HG03103 (cell line): Measurements from ENCODE around the gene PRSS50.

Experiments
- ATAC-seq: cut with Tn5 transposase; IDR thresholded peaks from one replicate; pipeline ENCODE4 v1.9.1; 2021; ENCODE audit warnings: low read depth; ENCODE audit not compliant: unreplicated experiment

The PRSS50 gene

DNA sequence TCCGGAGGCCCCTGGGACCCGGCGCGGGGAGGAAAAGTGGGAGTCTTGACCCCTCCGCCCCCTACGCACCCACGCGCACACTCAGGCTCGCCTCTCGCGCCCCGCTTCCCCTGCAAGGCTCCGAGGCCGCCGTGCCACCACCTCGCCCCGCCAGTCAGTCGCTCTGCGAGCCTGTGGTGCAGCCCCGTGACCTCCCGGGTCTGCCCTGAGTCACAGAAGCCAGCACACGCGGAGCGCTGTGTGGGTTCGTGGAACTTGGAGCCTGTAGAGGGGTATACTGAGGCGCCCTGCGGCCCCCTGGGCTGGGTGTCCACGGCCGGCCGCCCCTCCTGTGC lies 23.8 kb downstream of the PRSS50 start:
- no peak for ATAC-seq

DNA sequence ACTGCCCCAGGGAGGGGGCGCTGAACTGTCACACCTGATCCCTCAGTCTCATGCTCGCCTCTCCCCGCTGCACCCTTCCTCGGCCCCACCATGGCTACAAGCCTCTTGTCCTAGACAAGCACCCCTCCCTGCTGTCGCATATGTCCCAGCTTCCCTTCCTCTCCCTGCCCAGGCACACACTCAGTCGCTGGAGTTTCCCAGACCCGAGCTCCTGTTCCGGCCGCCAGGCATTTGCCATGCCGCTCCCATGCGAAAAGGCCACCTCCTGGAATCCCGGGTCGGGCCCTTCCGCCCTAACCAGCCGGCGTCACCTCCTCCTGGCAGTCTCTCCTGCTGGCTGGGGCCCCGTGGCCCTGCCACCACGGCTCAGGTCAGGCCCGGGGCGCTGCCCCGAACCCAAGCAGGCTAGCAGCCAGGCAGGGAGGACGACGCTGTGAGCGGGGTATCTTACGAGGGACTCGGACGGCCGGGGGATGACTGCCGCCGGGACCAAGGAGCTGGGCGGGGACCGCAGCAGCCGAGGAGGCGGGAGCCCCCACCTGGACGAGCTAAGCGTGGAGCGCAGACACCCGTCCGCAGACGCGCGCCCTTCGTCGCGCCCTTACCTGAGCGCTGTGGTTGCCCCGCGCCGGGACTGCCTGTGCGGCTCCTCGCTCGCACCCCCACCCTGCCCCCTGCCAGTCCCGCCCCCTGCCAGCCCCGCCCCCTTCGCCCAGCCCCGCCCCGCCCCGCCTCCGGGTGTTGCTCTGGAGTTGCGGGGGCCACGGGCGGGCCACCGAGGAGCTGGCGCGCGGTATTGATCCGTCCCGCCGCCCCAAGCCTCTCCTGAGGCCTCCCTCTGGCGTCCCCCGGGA lies 24.4 kb downstream of the PRSS50 start, which contains the start of gene ALS2CL:
Gene ALS2CL, minus strand, starts transcription at position 642 of the 854 bp plus-strand sequence. CDS start 4,239 bp downstream, outside the sequence.
- ATAC-seq = no peak

DNA sequence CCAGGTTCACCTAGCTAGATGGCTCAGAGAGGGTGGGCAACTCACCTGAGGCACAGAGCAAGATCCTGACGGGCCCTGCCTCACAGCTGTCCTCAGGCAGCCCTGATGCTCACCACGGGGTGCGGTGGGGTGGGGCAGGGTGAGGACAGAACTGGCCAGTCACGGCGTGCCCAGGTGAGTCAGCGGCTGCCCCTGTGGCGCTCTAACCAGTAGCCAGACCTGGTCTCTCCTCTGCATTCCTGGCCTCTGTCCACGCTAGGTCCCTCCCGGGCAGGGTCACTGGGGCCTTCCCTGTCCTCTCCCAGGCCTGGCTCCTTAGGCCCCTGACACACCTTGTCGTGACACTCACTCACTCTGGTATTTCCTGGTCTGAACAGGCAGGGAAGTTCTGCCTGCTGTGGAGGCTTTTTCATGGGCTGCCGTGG lies 25.1 kb downstream of the PRSS50 start:
- no peak for ATAC-seq

DNA sequence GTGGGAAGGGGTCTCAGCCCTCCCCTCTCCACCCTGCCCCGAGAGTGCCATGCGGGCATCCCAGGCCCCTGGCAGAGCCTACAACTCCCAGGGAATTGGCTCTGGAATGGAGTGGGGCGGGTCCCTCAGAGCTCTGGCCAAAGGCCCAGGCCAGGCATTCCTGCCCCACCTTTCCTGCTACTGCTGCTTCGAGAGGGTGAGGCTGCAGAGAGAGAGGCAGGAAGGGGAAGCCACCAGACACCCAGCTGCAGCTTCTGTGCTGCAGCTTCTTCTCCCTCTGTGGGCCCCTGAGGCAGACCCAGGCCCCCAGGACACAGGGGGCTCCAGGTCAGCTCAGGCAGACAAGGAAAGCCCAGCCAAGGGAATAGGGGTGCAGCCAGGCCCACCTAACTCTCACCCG lies 26.9 kb downstream of the PRSS50 start:
- ATAC-seq = no peak

DNA sequence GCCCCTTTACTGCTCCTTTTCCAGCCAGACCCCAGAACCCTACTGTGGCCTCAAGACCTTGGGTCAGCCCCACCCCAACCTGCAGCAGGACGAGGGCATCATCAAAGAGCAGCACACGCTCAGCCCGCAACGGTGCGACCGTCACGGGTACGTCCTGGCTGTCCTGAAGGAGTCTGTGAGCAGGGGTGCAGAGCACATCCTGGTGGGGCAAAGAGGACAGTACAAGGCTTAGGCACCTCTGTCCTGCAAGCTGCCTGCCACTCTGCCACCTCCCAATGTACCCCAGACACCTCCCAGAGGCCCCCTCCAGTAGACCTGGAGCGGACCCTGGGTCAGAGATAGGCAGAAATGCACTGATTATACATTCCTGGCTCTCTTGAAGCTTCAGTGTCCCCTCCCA lies 32.2 kb downstream of the PRSS50 start:
- ATAC-seq = no peak

DNA sequence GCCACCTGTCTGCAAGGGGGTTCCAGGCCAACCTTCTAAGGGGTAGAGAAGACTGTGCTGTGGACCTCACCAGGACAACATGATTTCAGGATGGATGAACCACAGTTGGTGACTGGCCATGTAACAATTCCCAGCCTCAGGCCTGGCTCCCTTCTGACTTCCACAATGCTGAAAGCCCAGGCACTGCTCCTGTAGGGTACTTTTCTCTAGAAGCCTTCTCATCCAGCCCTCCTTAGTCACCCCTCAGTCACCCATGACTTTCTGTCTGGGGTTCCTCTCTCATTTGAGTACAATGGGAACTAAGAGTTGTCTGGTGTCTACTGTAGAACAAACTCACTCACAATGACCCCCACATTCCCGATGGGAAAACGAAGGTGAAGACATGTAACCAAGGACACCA lies 32.8 kb downstream of the PRSS50 start:
- no peak for ATAC-seq

DNA sequence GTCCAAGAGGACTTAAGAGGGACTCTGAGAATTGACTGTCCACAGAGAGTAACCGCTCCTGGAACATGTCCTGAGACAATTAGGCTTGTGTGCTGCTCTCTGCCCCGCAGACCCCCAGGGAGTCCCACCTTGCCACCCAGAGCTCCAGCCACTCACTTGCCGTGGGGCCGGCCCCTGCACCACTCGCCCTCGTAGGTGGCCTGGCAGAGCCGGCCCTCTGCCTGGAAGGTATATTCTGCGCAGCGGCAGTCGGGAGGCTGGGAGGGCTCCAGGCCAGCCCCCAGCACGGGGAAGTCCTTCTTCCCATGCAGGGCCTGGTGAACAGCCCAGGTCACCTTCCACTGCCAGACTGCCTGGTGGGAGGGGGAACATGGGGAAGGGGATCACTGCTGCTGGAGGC lies 34.7 kb downstream of the PRSS50 start:
- ATAC-seq = no peak

DNA sequence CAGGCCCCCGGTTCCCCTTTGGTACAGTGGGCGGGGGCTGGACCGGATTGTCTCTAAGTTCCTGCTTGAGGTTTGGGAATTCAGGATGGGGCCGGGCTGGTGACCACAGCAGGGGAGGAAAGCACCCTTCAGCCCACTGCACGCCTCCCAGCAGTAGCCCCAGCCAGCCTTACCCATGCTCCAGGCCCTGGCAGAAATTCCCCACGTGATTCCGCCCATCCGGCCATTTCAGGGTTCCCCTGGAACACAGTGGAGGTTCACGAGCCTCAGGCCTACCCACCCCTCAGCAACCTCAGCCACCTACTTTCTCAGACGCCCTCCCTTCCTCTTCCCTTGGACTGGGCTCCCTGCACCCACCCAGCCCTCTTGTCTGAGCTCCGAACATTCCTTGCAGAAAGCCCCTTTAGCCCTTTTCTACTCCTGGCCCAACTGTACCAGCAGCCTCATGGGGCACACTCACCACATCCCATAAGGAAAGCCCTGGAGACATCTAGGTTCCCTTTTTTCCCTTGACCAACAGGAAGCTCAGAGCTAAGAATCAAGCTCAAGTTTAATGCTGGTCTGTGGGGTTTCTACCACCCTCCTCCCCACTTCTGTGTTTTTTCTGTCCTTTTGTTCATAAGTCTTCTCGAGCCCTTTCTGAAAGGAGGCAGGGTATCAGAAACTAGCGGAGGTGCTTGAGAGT lies 35.7 kb downstream of the PRSS50 start:
- ATAC-seq = no peak

DNA sequence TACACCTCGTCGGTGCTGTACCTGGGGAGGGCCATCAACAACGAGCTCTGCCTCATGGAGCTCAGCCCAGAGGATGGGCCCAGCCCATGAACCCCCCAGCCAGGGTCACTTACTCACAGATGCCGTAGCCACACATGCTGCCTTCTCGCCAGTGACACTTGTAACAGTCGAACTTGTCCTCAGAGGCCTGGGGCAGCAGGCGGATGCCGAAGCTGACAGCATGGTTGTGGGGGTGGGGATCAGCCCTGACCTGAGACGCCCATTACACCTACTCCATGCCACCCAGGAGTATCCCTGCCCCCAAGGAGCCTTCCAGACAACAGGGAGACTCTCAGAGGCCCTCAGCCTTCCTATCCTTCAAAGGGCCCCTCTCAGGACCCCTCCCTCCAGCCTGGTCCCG lies 36.3 kb downstream of the PRSS50 start:
- ATAC-seq = no peak

DNA sequence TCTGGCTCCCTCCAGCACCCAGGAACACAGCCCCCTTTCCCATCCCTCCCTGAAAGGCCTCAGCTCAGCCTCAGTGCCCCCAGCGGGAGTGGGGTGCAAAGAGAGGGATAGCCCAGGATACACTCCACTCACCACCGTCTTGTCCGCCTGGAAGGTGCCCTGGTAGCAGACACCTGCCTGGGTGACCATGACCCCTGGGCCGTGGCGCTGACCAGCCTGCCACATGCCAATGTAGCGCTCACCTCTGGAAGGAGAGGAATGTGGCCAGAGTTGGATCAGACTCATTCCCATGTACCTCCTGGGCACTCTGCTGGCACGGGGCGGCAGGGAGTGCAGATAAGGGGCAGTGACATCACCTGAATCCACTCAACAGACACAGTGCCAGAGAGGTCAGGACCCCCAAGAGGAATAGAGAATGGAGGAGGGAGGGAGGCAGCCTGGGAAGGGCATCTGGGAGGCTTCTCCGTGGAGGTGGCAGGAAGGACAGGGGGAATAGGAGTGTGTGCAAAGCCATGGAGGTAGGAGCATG lies 37.3 kb downstream of the PRSS50 start:
- ATAC-seq = no peak

DNA sequence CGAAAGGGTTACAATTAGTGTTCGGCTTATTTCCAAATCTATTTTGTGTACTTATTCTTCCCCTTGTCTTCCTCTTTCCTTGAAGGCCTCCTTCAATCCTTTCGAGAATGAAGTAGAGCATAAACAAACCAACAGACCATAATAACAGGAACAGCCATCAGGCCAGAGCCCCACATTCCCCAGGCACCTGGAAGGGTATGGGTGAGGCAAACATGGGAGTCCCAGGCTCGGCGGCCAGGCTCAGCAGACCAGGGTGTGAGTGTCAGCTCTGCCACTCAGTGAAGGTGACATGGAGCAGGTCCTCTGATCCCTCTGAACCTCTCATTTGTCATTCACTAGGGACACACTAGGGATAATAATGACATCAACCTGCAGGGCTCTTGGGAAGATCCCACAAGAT lies 38.0 kb downstream of the PRSS50 start:
- ATAC-seq = no peak

DNA sequence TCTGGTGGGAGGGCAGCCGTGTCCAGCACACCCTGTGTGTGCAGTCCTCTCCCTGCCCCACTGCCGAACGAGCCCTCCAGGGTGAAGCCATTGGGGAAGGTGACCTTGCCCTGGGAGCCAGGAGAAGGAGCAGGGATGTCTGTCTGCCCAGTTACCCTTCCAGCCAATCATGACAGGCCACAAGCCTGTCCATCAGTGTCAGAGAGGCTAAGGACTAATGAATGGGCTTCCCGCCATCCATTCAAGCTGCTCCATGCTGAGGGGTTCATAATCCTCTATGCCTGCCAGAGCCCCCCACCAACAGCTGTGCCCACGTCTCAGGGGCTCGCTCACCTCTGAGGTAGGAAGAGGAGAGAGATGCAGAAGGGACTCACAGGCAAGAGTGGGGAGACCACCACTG lies 39.4 kb downstream of the PRSS50 start:
- ATAC-seq = no peak

DNA sequence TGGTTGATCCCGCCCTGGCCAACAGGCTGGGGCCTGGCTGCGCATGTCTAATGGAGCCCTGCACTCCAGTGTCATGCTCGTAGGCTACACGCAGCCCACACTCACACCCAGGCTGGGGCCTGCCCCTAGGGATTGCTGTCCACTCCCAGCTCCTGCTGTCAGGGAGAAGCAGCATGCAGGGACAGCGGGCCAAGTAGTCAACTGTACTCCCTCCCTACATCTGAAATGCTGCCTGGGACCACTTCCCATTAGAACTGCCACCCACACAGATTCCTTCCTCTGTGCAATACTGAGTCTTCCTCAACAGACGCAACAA lies 40.3 kb downstream of the PRSS50 start:
- no peak for ATAC-seq

DNA sequence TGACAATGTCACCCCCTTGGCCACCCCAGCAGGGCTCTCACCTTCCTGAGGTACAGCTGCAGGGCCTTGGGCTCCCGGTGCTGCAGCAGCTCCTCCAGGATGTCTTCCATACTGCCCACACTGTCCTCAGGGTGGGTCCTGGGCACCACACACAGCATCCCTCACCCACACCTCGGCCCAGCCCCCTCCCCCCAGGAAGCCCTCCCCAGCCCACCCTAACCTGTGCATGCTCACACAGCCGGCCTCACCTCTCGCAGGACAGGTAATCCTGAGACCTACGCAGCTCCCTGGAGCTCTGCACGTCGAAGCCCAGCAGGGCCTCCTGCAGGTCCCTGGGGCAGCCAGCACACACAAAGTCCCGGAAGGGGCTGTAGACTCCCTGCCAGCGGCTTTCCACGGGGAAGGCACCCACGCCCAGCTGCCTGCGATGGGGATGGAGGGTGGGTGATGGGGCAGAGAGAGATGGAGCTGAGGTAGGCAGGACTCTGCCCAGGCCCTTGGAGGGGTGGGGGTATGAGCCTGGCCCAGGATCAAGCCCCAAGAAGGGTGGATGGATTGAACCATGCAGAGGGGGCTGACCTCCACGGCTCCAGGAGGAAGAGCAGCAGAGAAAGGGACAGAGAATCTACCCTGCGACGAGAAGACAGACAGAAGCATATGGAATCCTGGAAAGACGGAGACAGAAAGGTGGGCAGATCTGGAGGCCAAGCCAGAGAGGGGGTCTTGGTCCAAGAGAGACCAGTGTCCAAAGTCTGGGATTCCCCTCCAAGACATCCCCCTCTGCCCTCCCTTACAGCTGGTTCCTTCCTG lies 40.9 kb downstream of the PRSS50 start:
- no peak for ATAC-seq

DNA sequence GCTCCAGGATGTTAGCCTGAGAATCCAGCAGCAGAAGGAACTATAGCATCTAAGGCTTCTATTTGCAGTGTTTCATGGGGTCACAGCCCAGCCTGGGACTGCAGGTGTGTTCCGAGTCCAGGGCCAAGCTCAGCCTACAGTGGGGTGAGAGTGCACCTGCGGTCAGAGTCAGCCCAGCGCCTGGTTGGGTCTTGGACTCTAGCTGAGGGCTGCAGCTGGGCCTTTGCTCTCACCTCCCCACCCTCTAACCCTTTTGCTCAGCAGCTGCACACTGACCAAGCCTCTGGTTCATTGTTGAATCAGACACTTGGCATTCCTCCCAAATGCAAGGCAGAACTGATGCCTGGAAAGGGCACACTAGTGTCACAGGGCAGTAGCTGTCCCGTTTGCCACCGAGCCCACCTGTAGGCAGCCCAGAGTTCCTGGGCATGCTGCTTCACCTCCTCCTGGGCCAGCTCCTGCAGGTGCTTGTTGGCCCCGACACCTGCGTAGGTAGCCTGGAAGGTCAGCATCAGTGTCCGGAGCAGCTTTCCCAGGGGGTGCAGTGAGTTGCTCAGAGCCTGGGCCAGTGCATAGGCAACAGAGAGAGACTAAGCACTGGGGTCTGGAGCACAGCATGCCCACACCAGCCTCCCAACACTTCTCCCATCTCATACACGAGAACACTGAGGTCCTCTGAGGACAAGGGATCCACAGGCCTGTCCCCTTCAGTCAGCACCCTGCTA lies 41.7 kb downstream of the PRSS50 start:
- ATAC-seq = no peak

DNA sequence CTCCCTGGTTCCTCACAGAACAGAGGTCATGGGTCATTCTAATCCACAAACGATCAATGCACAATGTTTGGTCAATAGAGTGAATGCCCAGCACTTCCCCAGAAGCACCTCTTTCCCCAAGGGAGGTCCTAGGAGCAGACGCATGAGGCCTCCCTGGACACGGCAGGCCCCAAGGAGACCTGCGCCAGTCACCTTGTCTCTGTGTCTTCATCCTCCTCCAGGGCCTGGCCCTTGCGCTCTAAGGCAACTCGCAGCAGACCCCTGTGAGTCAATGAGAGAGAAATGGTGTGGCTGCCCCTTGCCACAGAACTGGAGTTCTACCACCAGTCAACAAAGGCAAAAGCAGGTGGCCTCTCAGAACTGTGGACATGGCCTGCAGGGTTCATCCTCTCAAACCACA lies 42.2 kb downstream of the PRSS50 start:
- no peak for ATAC-seq

DNA sequence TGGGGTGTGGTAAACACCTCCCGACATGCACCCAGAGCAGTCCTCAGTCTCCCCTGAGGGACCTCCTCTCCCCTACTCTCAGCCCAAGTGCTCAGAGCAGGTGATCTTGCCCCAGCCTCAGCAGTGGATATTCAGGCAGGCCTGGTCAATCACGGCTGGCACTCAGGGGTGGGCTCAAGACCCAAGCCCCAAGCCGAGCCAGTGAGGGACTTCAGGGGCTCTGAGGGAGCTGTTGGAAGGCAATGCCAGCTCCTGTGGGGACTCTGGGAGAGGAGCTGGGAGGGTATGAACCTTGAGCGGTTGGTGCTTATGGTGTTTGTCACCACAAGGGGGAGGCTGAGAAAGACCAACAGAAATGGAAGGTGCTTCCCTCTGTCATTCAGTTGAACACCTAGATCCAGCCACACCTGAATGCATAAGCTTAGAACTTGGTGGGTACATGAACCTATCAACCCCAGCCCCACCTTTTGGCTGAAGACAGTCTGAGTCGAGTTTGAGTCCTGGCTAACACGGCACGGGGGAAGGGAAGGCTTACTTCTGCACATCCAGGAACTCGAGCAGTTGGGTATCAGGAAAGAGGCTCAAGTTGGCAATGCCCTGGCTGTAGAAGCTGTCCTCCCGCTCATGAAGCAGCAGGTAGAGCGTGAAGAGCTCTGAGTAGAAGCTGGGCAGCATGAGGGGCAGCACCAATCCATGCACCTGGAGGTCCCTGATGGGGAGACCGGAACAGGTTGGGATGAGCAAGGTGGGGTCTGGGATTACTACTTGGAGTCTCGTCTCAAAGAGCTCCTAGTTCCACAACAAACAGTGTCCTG lies 43.4 kb downstream of the PRSS50 start:
- ATAC-seq = no peak

DNA sequence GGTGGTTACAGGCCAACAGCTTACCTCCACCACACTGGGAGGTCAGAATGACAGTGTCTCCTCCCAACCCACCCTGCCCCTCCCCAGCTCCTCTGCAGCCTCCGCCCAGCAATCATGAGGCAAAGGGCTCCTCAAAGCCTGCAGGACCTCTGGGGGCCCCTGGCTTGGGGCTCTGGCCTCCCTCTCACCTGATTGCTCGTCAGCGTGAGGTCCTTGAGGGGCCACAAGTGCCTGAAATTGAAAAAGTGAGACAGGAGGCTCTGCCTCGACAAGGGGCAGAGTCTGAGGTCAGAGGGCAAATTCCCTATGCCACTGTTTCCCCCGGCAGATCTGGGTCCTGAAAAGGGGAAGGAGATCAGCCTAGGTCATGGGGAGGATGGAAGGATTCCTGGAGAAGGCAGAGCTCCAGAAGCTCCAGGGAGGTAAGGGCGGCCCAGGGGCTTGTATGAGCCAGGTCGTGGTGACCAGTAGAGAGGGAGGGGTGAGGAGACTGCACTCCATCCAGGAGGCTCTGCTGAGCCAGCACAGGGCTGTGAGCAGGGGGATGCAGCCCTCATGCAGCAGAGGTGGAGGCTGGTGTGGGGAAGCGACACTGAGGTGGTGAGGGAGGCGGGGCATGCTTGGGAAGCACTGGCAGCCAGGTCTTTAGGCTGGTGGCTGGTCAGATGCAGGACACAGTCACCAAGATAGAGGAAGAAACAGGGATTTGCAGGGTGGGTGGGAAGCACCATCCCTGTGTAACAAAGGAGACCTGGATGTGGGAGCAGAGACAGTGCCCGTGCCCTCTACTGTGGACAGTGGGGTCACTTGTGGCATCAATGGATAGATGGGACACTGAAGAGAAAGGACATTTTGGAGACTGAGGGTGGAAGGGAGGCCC lies 44.3 kb downstream of the PRSS50 start:
- no peak for ATAC-seq

DNA sequence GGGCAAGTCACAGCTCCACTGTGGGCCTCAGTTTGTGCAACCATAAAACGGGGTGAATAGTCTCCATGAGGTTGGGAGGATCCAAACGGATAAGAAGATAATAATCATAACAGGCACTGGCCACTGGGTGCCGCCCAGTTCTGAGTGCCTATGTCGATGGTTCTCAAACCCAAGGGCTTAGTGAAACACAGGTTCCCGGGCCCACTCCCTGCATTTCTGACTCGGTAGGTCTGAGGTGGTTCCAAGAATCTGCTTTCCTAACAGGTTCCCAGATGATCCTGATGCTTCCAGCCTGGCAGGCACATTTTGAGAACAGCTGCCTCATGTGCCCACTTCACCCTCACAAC lies 45.3 kb downstream of the PRSS50 start:
- ATAC-seq = no peak
